Glomerular visceral epithelial cell (primary cell): ENCODE results near the gene NR2F1-AS1.

Experiments used
- DNase-seq: peaks from one replicate; pipeline ENCODE4 v3.0.0-alpha.2; 2016; ENCODE audit errors: extremely low spot score

The NR2F1-AS1 gene

GRCh38 chr5:93589152-93589828 lies 8.3 kb upstream of the NR2F1-AS1 start:
- DNase-seq, result no peak

DNA sequence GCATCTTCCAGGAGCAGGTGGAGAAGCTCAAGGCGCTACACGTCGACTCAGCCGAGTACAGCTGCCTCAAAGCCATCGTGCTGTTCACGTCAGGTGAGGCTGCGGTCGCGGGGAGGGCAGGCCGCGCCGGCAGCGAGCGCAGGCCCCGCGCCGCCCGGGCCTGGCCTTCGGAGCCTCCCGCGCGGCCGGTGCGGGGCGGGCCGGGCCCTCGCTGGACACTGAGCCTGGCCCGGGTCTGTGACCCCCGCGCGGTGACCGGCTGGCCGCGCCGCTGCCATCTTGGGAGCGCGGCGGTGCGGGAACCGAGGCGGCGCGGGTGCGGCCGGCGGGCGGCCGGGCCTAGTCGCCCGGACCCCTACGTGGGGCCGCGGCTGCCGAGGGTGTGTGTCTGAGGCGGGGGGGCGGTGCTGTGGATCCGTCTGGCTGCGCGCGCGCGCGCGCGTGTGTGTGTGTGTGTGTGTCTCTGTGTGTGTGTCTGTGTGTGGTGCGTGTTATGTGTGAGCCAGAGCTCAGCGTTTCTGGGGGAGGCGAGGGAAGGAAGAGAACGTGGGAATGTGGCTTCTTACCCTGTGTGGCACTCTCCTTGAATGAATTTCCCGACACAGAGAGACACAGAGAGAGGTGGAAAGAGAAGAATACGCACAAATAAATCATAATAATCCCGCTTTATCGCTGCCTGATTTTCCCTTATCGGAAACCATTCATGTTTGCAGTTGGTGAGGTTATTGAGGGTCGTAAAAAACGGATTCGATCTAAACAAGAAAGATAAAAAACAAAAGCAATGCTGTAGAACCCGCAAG lies 7.5 kb upstream of the NR2F1-AS1 start:
- DNase-seq, result no peak

DNA sequence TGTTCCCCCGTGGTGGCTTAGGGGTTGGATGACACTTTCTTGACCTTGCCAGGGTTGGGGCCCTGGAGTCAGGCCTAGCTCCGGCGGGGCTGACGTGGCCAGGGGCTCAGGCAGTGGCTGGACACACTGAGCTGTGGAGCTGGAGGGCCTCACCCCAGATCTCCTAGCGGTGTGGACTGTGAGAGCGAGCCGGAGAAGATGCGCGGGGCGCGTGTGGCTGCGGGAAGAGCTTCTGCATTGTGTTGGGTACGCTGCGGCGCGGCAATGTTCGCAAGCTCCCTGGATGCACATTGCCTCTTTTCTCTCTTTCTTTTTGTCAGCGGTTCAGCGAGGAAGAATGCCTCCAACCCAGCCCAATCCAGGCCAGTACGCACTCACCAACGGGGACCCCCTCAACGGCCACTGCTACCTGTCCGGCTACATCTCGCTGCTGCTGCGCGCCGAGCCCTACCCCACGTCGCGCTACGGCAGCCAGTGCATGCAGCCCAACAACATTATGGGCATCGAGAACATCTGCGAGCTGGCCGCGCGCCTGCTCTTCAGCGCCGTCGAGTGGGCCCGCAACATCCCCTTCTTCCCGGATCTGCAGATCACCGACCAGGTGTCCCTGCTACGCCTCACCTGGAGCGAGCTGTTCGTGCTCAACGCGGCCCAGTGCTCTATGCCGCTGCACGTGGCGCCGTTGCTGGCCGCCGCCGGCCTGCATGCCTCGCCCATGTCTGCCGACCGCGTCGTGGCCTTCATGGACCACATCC lies 6.8 kb upstream of the NR2F1-AS1 start:
- no peak for DNase-seq

DNA sequence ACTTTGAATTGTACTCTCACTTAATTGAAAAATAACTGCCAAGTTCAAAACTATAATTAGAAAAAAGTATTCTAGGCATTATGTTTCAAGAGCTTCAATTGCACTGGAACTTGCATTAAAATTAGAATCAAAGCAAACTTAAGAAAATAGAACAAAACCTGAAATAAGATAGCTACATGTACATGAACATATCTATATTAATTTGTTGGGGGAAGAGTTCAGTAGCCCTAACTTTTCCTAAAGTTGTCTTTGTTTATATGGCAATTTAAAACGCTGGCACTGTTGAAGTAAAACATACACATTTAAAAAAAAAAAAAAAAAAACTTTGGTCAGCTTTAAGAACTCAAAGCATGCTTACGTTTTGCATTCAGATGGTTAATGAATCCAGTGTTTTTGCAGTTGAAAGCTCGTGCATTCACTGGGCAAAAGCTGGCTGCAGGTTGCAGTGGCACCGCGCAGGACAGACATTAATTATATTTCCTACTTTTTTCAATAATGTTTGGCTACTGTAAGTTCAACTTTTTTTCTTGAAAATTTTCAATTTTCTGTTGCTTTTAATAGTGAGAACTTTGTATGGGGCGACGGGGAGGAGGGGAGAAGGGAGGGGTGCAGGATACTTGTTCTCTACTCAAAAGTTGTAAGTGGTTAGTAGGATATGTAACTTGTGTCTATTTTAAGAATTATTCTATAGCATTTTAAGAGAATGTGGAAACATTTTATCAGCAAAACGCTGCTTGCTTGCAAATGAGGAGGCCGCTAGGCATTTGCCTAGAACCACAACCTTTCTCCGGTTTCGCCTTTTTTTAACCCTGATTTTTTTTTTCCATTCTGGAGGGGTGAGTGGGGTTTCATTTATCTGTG lies 5.9 kb upstream of the NR2F1-AS1 start:
- no peak for DNase-seq

DNA sequence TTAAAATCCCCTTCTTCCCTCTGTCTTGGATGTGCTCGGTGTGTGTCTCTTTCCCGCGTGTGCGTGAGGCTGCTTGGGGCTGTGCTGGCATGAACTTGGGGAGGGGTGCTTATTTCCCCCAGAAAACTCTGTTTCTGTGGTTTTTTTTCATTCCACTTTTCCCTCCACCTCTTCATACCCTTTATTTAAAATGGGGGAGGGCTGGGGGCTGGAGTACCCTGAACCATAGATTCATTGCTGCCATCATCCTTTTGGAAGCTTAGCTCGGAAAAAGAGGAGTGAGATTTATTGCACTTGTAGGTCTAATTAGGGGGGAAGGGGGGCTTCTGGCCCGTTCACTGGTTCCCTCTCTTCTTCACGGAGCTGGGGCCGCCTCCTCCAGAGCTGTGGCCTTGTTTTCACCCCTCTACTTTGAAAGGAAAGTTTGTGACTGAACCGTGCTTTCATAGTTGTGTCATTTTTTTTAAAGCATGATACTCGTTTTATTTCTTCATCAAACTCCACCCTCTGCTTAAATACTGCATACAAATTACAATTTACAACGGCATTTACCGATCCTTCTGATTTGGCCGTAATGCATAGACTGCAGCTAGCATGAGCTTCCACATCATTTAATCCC lies 4.9 kb upstream of the NR2F1-AS1 start:
- no peak for DNase-seq

DNA sequence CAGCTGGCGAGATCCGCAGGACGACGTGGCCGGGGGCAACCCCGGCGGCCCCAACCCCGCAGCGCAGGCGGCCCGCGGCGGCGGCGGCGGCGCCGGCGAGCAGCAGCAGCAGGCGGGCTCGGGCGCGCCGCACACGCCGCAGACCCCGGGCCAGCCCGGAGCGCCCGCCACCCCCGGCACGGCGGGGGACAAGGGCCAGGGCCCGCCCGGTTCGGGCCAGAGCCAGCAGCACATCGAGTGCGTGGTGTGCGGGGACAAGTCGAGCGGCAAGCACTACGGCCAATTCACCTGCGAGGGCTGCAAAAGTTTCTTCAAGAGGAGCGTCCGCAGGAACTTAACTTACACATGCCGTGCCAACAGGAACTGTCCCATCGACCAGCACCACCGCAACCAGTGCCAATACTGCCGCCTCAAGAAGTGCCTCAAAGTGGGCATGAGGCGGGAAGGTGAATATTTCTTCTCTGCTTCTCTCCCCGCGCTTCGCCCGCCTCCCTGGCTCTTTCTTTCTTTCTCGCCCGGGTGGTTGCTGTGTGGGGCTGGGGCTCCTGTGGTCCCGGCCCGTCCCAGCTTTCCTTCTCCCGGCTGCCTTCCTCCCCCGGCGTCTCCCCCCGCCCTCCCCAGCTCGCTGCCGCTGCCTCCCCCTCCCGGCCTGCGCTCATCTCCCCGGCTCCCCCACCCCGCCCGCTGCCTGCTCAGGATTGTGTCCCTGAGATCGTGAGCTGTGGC lies 4.2 kb upstream of the NR2F1-AS1 start:
- DNase-seq, result peak; percentile 42

GRCh38 chr5:93584596-93585040 lies 3.6 kb upstream of the NR2F1-AS1 start:
- no peak for DNase-seq

DNA sequence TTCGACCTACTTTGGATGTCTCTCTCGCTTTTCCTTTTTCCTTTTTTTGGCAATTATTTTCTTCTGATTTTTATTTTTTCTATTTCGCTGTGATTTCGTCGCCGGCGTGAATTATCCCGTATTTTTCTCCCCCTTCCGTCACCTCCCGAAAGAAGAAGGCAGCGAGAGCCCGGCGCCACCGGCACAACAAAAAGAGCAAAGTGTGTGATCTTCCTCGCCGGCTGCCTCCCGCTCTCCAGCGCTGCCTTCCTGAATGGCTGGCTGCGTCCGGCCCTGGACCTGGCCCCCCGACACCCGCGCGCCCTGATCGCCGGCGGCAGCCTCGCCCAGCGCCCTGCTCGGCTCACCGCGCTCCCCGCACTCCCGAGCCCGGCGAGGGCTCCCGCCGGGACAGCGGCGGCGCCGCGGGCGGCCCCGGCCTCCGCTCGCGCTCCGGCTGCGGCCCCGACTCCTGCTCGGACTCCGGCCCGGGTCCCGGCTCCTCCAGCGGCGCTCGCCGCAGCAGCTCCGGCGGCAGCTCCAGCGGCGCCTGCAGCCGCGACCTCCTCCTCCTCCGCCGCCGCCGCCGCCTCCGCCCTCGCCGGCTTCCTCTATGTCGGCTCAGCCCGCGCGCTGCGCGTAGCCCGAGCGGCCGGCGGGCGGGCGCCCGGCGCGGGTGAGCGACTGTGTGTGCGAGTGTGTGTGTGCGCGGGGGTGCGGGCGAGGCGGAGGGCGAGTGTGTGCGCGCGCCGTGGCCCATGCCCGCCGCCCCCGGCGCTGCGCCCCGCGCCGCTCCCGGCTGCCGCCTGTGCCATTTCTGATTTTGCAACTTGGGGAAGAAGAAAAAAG lies 3.0 kb upstream of the NR2F1-AS1 start:
- peak; percentile 77 for DNase-seq

DNA sequence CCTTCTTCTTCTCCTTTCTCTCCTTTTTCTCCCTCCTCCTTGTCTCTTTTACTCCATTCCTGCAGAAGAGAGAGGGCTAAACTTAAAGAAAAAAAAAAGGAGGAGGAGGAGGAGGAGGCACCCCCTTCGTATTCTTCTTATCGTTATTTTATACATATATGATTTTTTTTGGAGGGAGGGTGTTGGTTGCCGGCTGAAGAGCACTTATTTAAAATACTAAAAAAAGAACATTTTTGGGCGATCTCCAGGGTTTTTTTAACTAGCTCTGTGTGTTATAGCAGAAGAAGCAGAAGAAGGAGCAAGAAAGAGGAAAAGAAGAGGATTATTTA lies 2.4 kb upstream of the NR2F1-AS1 start:
- DNase-seq, result peak; percentile 14

GRCh38 chr5:93582677-93583438 lies 1.8 kb upstream of the NR2F1-AS1 start, which contains the start of gene NR2F1:
Gene NR2F1 (plus strand): TSS chr5:93583222. CDS start chr5:93585024, 1,802 bp downstream.
- DNase-seq, result peak; percentile 82

DNA sequence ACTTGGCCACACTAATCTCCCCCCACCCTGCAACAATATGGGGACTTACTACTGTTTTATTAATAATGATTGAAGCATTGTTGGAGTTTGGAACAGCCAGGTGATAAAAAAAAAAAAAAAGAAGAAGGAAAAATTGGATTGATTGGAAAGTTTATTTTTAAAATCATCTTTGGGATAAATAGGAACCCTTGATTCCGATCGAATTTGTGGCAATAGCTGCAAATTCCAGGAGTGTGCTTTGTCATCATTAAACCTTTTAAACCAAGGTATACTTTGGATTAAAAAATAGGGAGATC lies 1.1 kb upstream of the NR2F1-AS1 start:
- no peak for DNase-seq

GRCh38 chr5:93580063-93580926 lies 724 bp downstream of the NR2F1-AS1 start:
- peak; percentile 53 for DNase-seq

GRCh38 chr5:93579692-93580062 lies 1.3 kb downstream of the NR2F1-AS1 start:
- DNase-seq, result no peak

- no peak for DNase-seq
These were observed 2.0 kb downstream of the NR2F1-AS1 start for GRCh38 chr5:93578813-93579691.

- no peak for DNase-seq
These were observed 2.9 kb downstream of the NR2F1-AS1 start for GRCh38 chr5:93577854-93578812.
